ENCODE data around the gene TREH. TPM values are rescaled to one million over a fixed set of nuclear protein-coding genes. Genes with fewer than 3 reads are reported as not detected.
A peak's percentile ranks its signal among the peaks of the same experiment; 100 is the strongest.

The TREH gene
- total RNA-seq, 2 donors from 2014 or later, result 2.0 TPM; not detected in 1

DNA sequence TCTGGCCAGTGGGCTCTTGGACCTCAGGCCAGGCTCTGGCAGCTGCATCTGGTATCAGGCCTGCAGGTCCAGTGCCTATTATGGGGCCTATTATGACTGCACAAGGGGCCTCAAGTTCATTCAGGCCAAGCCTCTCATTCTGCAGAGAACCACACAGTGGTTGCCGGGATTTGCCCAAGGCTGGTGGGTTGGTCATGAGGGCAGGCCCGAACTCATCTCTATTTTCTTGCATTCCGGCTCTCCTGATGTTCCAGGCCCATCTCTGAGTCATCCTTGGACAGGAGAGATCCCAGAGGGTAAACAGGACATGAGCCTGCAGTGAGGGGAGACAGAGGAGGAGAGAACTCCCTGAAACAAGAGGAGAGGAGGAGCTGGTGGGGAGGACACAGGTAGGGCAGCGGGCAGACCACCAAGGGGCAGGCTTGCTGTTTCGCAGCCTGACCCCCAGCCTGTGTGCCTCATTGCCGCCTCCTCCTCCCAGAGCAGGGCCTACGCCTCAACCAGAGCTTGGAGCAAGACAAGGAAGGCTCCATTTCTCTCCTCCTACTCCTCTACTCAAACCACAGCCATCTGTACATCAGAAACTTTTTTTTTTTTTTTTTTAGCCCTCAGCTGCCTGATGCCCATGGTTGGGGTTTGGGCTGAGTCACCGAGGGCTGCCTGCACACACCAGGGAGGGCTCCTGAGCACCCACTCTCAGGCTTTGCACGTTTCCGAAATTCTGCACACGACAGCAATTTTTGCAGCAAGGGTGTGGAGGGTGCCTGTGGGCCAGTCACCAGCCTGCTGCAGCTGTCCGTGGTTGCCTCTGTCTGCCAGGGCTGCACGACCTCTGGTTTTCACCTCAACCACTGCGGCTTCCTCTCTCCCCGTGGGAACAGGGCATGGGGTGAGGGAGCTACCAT lies 12.7 kb upstream of the TREH start:
- DNase-seq (peak in 1 of 4 donors; percentile 30), ATAC-seq (no peak)
- Histone ChIP-seq H3K27ac (no peak overlapping the region), H3K4me3 (no peak overlapping the region), H3K27me3 (no peaks in the 10 kb centered on the region), H3K9me3 (no peaks in the 10 kb centered on the region), H3K4me1 (peaks cover 16% of the 10 kb centered on the region), H3K36me3 (replicated peaks in 1 of 2; ENCODE audit: insufficient read depth in 1 of 2, low read depth in 2 of 2) (no peaks in the 10 kb centered on the region)
- TF ChIP-seq, protein P1, sequence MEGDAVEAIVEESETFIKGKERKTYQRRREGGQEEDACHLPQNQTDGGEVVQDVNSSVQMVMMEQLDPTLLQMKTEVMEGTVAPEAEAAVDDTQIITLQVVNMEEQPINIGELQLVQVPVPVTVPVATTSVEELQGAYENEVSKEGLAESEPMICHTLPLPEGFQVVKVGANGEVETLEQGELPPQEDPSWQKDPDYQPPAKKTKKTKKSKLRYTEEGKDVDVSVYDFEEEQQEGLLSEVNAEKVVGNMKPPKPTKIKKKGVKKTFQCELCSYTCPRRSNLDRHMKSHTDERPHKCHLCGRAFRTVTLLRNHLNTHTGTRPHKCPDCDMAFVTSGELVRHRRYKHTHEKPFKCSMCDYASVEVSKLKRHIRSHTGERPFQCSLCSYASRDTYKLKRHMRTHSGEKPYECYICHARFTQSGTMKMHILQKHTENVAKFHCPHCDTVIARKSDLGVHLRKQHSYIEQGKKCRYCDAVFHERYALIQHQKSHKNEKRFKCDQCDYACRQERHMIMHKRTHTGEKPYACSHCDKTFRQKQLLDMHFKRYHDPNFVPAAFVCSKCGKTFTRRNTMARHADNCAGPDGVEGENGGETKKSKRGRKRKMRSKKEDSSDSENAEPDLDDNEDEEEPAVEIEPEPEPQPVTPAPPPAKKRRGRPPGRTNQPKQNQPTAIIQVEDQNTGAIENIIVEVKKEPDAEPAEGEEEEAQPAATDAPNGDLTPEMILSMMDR (IDR thresholded peaks at IDR 0.05), result no peak
- TF ChIP-seq POLR2A (IDR thresholded peaks at IDR 0.05), result no peak
- WGBS, 2 donors, result 76 to 84% methylated on average over 12 to 15 of the region's 15 CpGs
- intact Hi-C loops (cut with DNase I), result no loop called here

DNA sequence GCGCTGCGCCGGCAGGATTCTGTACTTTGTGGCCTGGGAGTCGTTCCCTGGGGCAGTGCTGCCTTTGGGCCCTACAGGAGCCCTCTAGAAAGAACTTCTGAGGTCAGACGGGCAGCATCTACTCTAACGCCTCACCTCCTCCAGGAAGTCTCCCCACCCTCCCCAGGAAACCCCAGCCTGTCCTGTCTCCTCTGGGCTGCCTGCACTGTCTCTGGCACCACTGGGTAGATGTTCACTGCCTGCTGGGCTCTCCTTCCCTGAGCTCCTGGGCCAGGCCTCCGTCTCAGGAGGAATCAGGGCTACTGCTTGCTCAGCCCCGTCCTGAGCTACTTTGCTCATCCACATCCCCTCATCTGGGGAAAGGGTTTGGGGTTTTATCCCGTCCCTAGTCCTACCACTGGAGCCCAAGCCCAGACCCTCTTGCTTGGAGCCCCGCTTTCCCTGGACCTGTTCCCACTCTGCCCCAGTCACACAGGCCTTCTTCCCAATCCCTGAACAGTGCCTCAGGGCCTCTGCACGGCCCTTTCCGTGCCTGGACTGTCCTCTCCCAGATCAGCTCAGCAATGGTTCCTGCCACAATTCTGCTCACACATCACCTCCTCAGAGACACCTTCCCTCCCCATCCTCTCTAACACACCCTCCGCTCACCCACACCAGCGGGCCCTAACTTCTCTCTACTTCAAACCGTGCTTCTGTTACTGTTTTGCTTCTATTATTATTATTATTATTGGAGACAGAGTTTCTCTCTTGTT lies 11.3 kb upstream of the TREH start:
- 78 to 86% methylated on average over 12 to 15 of the region's 15 CpGs for WGBS, 2 donors
- H3K27me3 ChIP-seq, result no peaks in the 10 kb centered on the region
- intact Hi-C loops (cut with DNase I), result no loop called here
- H3K9me3 ChIP-seq, result no peaks in the 10 kb centered on the region
- no peak overlapping the region for H3K4me3 ChIP-seq
- no peak for DNase-seq
- peaks cover 16% of the 10 kb centered on the region for H3K4me1 ChIP-seq
- no peaks in the 10 kb centered on the region for H3K36me3 ChIP-seq (replicated peaks in 1 of 2; ENCODE audit: insufficient read depth in 1 of 2, low read depth in 2 of 2)
- TF ChIP-seq, protein P1 (IDR thresholded peaks at IDR 0.05), result no peak
- no peak for TF ChIP-seq POLR2A (IDR thresholded peaks at IDR 0.05)
- peak overlapping the region; percentile 58 to 84 (median 76) for H3K27ac ChIP-seq
- ATAC-seq, result no peak

DNA sequence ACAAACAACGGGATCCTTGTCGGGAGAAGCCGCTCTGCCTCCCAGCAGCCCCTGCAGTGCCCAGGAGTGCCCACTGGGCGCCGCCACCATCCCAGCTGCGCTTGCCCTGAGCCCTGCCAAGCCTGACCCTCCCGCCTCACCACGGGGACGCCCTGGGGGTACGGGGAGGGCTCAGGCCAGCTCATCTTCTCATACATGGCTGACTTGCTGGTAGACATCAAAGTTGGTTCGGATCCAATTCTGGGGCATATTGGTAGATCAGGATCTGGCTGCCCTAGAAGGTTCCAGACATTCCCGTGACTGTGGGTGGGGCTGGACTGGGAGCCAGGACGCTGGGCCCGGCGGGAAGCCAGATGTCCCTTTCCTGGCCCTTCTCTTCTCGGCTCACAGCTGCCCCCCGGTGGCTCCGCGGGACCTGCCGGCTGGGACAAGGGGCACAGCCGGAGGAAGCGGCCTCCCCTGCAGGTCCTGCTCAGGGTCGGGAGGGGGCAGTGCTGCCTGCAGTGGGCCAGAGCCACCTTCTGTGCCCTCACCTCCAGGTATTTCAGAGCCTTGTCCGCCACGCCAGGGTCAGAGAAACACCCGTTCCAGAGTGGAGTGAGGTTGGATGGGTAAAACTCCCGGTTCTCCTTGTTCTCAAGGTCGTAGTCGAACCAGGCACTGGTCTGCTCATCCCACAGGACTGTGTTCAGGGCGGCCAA lies 10.6 kb upstream of the TREH start:
- Histone ChIP-seq H3K27me3 (no peaks in the 10 kb centered on the region), H3K9me3 (no peaks in the 10 kb centered on the region), H3K27ac (peak overlapping the region; percentile 58 to 84 (median 76)), H3K36me3 (replicated peaks in 1 of 2; ENCODE audit: insufficient read depth in 1 of 2, low read depth in 2 of 2) (no peaks in the 10 kb centered on the region), H3K4me1 (peaks cover 16% of the 10 kb centered on the region), H3K4me3 (no peak overlapping the region)
- WGBS, 2 donors, result 0 to 3% methylated on average over 7 to 30 of the region's 30 CpGs
- TF ChIP-seq, protein P1 (IDR thresholded peaks at IDR 0.05), result peak; percentile 74 to 98 (median 88)
- peak in 1 of 3 donors; percentile 33 for TF ChIP-seq POLR2A (IDR thresholded peaks at IDR 0.05)
- intact Hi-C loops (cut with DNase I), result loop anchor here (5.0 kb wide), 1 partner anchor 267 kb away; the partner anchor contains the start of gene UPK2
- DNase-seq (peak; percentile 89 to 96 (median 93)), ATAC-seq (peak; percentile 92)

DNA sequence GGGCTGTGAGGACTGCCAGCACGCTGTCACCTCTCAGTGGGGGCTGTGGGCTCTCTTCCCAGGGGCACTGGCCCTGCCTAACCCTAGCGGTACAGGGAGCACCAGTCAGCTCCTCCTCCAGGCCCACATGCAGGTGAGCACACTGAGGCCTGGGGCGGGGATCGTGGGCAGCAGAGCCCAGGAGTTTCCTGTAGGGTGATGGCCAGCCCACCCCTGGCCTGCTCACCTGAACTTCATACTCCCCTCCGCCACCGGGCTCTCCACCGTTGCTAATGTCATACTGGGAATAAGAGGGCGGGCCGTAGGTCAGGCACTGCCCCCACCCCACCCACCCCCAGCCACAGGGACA lies 10.0 kb upstream of the TREH start:
- H3K9me3 ChIP-seq, result no peaks in the 10 kb centered on the region
- H3K27ac ChIP-seq, result peak overlapping the region; percentile 58 to 84 (median 76)
- peak in 1 of 3 donors; percentile 31 for TF ChIP-seq POLR2A (IDR thresholded peaks at IDR 0.05)
- TF ChIP-seq, protein P1 (IDR thresholded peaks at IDR 0.05), result no peak
- 0% methylated on average over 8 of the region's 9 CpGs; no CpG with 5 or more reads in 1 of the 2 donors for WGBS, 2 donors
- no peak overlapping the region for H3K4me3 ChIP-seq
- intact Hi-C loops (cut with DNase I), result loop anchor here (5.0 kb wide), 1 partner anchor 268 kb away; the partner anchor contains the start of gene UPK2
- peaks cover 16% of the 10 kb centered on the region for H3K4me1 ChIP-seq
- H3K27me3 ChIP-seq, result no peaks in the 10 kb centered on the region
- ATAC-seq, result no peak
- no peak for DNase-seq
- no peaks in the 10 kb centered on the region for H3K36me3 ChIP-seq (replicated peaks in 1 of 2; ENCODE audit: insufficient read depth in 1 of 2, low read depth in 2 of 2)

Measured in body of pancreas (tissue), 4 donors.